Measurements from ENCODE around the gene ALG13. TPM values are rescaled to one million over a fixed set of nuclear protein-coding genes. Genes with fewer than 3 reads are reported as not detected.
"Not testable (repeated sequence)": the region's sequence is repeated elsewhere in the genome, so short reads cannot be mapped to it uniquely, and the experiment has no call there.

ALG13 gene
- total RNA-seq, 1 experiment from 2014 or later = 36.3 TPM

- no peaks in the 10 kb centered on the region for H3K36me3 ChIP-seq (ENCODE audit: control insufficient read depth, insufficient read depth, low read length)
- intact Hi-C loops (cut with micrococcal nuclease; ENCODE audit: unreplicated experiment) = no loop called here
- H3K9me3 ChIP-seq = no peaks in the 10 kb centered on the region
- H3K36me3 Mint-ChIP-seq (ENCODE audit: insufficient read depth, unreplicated experiment) = no peaks in the 10 kb centered on the region
- TF ChIP-seq CTCF (IDR thresholded peaks at IDR 0.05; ENCODE audit: insufficient read depth in 1 of 2, low read depth in 1 of 2, low read length in 1 of 2, severe bottlenecking in 1 of 2, unreplicated experiment in 1 of 2) = no peak
- no peaks in the 10 kb centered on the region for H3K4me1 Mint-ChIP-seq (ENCODE audit: low read depth, unreplicated experiment)
- no peak overlapping the region for H3K27ac Mint-ChIP-seq (ENCODE audit: unreplicated experiment)
- H3K9me3 Mint-ChIP-seq (ENCODE audit: unreplicated experiment) = no peaks in the 10 kb centered on the region
- H3K4me1 ChIP-seq = no peaks in the 10 kb centered on the region
- ChIA-PET CTCF (no interaction called here), POLR2A (no interaction called here)
- H3K4me3 Mint-ChIP-seq (ENCODE audit: unreplicated experiment) = no peak overlapping the region
- H3K27me3 ChIP-seq (replicated peaks; ENCODE audit: control insufficient read depth, insufficient read depth, low read length) = no peaks in the 10 kb centered on the region
- no peak overlapping the region for H3K4me3 ChIP-seq (ENCODE audit: low read depth, low read length)
- BruUV-seq (replicated peaks) = no TSS peak
- no peak for DNase-seq
- no peaks in the 10 kb centered on the region for H3K27me3 Mint-ChIP-seq (ENCODE audit: insufficient read depth, unreplicated experiment)
Measured at GRCh38 chrX:111779582-111779981, 98.6 kb downstream of the ALG13 start.

GRCh38 chrX:111784667-111785066, 103.7 kb downstream of the ALG13 start:
- no peak overlapping the region for H3K4me3 Mint-ChIP-seq (ENCODE audit: unreplicated experiment)
- no peaks in the 10 kb centered on the region for H3K27me3 ChIP-seq (replicated peaks; ENCODE audit: control insufficient read depth, insufficient read depth, low read length)
- POLR2A ChIA-PET = no interaction called here
- H3K9me3 Mint-ChIP-seq (ENCODE audit: unreplicated experiment) = peaks cover 15% of the 10 kb centered on the region
- peaks cover 3% of the 10 kb centered on the region for H3K27me3 Mint-ChIP-seq (ENCODE audit: insufficient read depth, unreplicated experiment)
- H3K4me3 ChIP-seq (ENCODE audit: low read depth, low read length) = no peak overlapping the region
- H3K9me3 ChIP-seq = no peaks in the 10 kb centered on the region
- no peaks in the 10 kb centered on the region for H3K36me3 Mint-ChIP-seq (ENCODE audit: insufficient read depth, unreplicated experiment)
- no peak overlapping the region for H3K27ac Mint-ChIP-seq (ENCODE audit: unreplicated experiment)
- no peaks in the 10 kb centered on the region for H3K36me3 ChIP-seq (ENCODE audit: control insufficient read depth, insufficient read depth, low read length)
- H3K4me1 ChIP-seq = no peaks in the 10 kb centered on the region
- TF ChIP-seq CTCF (IDR thresholded peaks at IDR 0.05; ENCODE audit: insufficient read depth in 1 of 2, low read depth in 1 of 2, low read length in 1 of 2, severe bottlenecking in 1 of 2, unreplicated experiment in 1 of 2) = no peak
- H3K4me1 Mint-ChIP-seq (ENCODE audit: low read depth, unreplicated experiment) = no peaks in the 10 kb centered on the region
- CTCF ChIA-PET = no interaction called here
- no peak for DNase-seq
- intact Hi-C loops (cut with micrococcal nuclease; ENCODE audit: unreplicated experiment) = no loop called here
- BruUV-seq (replicated peaks) = no TSS peak

- H3K9me3 ChIP-seq; H3K4me1 Mint-ChIP-seq (ENCODE audit: low read depth, unreplicated experiment); H3K4me1 ChIP-seq; H3K27me3 Mint-ChIP-seq (ENCODE audit: insufficient read depth, unreplicated experiment); H3K27ac Mint-ChIP-seq (ENCODE audit: unreplicated experiment); DNase-seq; CTCF ChIA-PET; H3K36me3 Mint-ChIP-seq (ENCODE audit: insufficient read depth, unreplicated experiment); intact Hi-C loops (cut with micrococcal nuclease; ENCODE audit: unreplicated experiment); H3K36me3 ChIP-seq (ENCODE audit: control insufficient read depth, insufficient read depth, low read length); H3K4me3 Mint-ChIP-seq (ENCODE audit: unreplicated experiment); H3K4me3 ChIP-seq (ENCODE audit: low read depth, low read length); POLR2A ChIA-PET; BruUV-seq (replicated peaks); H3K27me3 ChIP-seq (replicated peaks; ENCODE audit: control insufficient read depth, insufficient read depth, low read length): not testable (repeated sequence)
- H3K9me3 Mint-ChIP-seq (ENCODE audit: unreplicated experiment) = peaks cover 15% of the 10 kb centered on the region
Measured at GRCh38 chrX:111790054-111790453, 109.1 kb downstream of the ALG13 start.

Other genes starting within 250 kb of the ALG13 start
- gene SERTM2, start 169.5 kb upstream of the ALG13 start, total RNA-seq (2022) = 1.1 and 1.4 TPM in 2 replicates
- not detected in 2 replicates for gene TRPC5OS, start 195.0 kb downstream of the ALG13 start, total RNA-seq (2022)

All from Caco-2 (cell line).